Cardiac muscle cell (in vitro differentiated cells and primary cell): Measurements from ENCODE around the gene NBEAL2. TPM values are rescaled to one million over a fixed set of nuclear protein-coding genes. Genes with fewer than 3 reads are reported as not detected.
"Not testable (repeated sequence)": the region's sequence is repeated elsewhere in the genome, so short reads cannot be mapped to it uniquely, and the experiment has no call there.

ENCODE experiments used
- DNase-seq, 2 donors: peaks; one replicate each; pipeline versions ENCODE4 v3.0.0 to v3.0.0-alpha.2; 2010 to 2017; ENCODE audit warnings: low read depth in 1 of 2, low spot score in 1 of 2
- H3K27ac ChIP-seq: fragments of 200-600 bp; sonication (generic); 2 replicates; pipeline ENCODE4 v1.5.1; 2016
- H3K27me3 ChIP-seq: fragments of 200-600 bp; sonication (generic); 2 replicates; pipeline ENCODE4 v1.6.0; 2016; ENCODE audit warnings: control low read depth
- H3K36me3 ChIP-seq: fragments of 200-600 bp; sonication (generic); 2 replicates; pipeline ENCODE4 v1.5.1; 2016; ENCODE audit warnings: control low read depth
- H3K4me1 ChIP-seq: fragments of 200-600 bp; sonication (generic); 2 replicates; pipeline ENCODE4 v1.8.1; 2017; ENCODE audit warnings: low read depth, mild to moderate bottlenecking, mixed run types
- H3K4me3 ChIP-seq: fragments of 200-600 bp; sonication (generic); 2 replicates; pipeline ENCODE4 v1.5.1; 2016; ENCODE audit warnings: mild to moderate bottlenecking
- H3K9me3 ChIP-seq: fragments of 200-600 bp; sonication (generic); 2 replicates; pipeline ENCODE4 v1.5.1; 2017; ENCODE audit warnings: low read depth, mild to moderate bottlenecking, control low read depth
- polyA plus RNA-seq: library from polyadenylated mRNA; unstranded; fragments of >200 nt; fragmentation: Nextera tagmentation; extraction: Ambion mirVana; gene quantifications from 2 replicates; pipeline ENCODE4 v1.2.1, GENCODE V29; 2016
- total RNA-seq: library from RNA; depleted of rRNA; stranded (reverse); fragments of >200 nt; gene quantifications from 2 replicates; pipeline ENCODE4 v1.2.3, GENCODE V29; 2016
- TF ChIP-seq, protein P1 (sequence below): IDR thresholded peaks from 2 replicates; pipeline ENCODE4 v1.5.1; 2012; ENCODE audit warnings: low read depth, mild to moderate bottlenecking, low read length

The NBEAL2 gene
- total and polyA plus RNA-seq, 2 experiments from 2014 or later: 8.3 to 10.6 TPM

DNA sequence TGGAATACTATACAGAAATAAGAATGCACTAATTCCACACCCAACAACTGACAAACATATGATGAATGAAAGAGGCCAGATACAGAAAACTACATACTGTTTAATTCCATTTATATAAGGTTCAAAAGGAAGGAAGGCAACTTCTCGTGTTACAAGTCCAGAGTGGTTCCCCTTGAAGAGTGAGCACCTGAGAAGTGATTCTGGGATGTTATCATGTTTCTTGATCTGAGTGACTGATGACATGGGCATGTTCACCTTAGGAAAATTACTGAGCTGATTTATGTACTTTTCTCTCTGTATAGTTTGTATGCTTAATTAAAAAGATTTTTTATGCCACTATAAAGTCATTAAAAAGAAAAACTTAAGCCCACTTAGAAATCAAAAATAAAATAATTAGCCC is 16.5 kb upstream of the NBEAL2 start:
- Histone ChIP-seq H3K27me3 (no peaks in the 10 kb centered on the region), H3K4me3 (no peak overlapping the region), H3K36me3 (no peaks in the 10 kb centered on the region), H3K9me3 (no peaks in the 10 kb centered on the region), H3K27ac (no peak overlapping the region), H3K4me1 (peaks cover 30% of the 10 kb centered on the region)
- no peak for DNase-seq
- TF ChIP-seq, protein P1, sequence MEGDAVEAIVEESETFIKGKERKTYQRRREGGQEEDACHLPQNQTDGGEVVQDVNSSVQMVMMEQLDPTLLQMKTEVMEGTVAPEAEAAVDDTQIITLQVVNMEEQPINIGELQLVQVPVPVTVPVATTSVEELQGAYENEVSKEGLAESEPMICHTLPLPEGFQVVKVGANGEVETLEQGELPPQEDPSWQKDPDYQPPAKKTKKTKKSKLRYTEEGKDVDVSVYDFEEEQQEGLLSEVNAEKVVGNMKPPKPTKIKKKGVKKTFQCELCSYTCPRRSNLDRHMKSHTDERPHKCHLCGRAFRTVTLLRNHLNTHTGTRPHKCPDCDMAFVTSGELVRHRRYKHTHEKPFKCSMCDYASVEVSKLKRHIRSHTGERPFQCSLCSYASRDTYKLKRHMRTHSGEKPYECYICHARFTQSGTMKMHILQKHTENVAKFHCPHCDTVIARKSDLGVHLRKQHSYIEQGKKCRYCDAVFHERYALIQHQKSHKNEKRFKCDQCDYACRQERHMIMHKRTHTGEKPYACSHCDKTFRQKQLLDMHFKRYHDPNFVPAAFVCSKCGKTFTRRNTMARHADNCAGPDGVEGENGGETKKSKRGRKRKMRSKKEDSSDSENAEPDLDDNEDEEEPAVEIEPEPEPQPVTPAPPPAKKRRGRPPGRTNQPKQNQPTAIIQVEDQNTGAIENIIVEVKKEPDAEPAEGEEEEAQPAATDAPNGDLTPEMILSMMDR: no peak

DNA sequence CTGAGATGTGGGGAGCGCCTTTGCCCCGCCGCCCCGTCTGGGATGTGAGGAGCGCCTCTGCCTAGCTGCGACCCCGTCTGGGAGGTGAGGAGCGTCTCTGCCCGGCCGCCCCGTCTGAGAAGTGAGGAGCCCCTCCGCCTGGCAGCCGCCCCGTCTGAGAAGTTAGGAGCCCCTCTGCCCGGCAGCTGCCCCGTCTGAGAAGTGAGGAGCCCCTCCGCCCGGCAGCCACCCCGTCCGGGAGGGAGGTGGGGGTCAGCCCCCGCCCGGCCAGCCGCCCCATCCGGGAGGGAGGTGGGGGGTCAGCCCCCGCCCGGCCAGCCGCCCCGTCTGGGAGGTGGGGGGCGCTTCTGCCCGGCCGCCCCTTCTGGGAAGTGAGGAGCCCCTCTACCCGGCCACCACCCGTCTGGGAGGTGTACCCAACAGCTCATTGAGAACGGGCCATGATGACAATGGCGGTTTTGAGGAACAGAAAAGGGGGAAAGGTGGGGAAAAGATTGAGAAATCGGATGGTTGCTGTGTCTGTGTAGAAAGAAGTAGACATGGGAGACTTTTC is 15.4 kb upstream of the NBEAL2 start:
- H3K9me3 ChIP-seq, H3K36me3 ChIP-seq, H3K27ac ChIP-seq, H3K27me3 ChIP-seq, DNase-seq, H3K4me3 ChIP-seq: not testable (repeated sequence)
- H3K4me1 ChIP-seq: peaks cover 24% of the 10 kb centered on the region

DNA sequence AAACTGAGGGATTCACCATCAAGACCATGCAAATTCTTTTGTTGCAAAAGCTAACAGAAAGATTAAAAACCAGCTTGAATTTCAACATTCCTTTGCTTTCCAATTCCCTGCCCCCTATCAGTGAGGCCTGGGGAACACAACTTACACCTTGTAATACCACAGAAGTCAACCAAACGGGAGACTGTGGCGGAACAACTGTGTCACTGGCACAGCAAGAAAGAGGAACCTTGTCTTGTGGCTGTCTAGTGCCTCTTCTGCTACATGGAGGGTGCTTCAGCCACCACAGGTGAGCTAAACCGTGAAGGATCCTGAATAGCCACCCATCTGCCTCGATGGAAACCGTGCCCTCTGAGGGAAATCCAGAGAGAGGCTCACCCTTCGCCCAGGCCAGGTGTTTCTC is 14.3 kb upstream of the NBEAL2 start:
- peaks cover 21% of the 10 kb centered on the region for H3K4me1 ChIP-seq
- peak overlapping the region; percentile 13 for H3K27ac ChIP-seq
- TF ChIP-seq, protein P1: no peak
- no peaks in the 10 kb centered on the region for H3K27me3 ChIP-seq
- no peak overlapping the region for H3K4me3 ChIP-seq
- no peaks in the 10 kb centered on the region for H3K36me3 ChIP-seq
- no peaks in the 10 kb centered on the region for H3K9me3 ChIP-seq
- DNase-seq: no peak

DNA sequence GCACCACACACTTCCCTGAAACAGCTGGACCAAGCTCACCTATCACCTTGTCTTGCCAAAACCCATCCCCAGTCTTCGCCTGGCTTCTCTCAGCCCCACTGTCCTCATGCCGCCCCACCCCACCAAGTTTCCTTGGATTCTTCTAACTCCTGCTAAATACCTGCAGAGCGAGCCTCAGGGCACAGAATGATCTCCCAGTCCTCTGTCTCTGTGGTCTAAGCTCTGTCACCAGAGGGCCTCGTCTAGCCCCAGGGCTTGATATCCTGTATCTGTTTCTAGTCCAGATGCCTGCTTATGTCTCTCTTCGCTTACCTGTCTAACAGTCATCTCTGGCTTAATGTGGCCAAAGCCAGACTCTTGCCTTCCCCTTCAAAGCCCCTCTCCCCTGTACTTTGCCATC is 12.7 kb upstream of the NBEAL2 start:
- Histone ChIP-seq H3K36me3 (no peaks in the 10 kb centered on the region), H3K4me3 (no peak overlapping the region), H3K27me3 (no peaks in the 10 kb centered on the region), H3K4me1 (peaks cover 16% of the 10 kb centered on the region), H3K27ac (no peak overlapping the region), H3K9me3 (no peaks in the 10 kb centered on the region)
- no peak for DNase-seq
- TF ChIP-seq, protein P1: no peak

DNA sequence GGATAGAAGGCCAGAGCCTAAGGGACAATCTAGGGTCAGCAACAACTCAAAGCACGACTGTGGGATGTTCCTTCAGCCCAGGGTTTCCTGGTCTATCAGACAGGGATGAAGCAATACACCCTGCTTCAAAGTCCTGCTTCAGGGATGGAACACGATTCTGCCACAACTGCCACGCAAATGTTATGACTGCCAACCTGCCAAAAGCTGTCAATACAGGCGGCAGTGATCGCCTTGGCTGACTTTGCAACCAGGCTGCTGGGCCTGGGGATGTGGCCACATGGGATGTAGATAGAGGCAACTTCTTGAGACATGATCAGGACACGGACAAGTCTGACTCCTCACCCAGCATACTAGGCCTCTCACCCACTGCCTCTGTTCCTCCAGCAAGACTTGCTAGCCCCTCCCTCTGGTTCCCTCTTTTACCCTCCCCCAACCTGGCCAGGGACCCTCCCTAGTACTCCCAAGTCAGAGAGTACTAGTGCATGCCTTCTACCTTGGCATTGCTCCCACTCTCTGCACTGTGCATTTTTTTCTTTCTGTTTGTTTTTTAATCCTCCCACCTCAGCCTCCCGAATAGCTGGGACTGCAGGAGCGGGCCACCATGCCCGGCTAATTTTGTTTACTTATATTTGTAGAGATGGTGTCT is 10.6 kb upstream of the NBEAL2 start:
- no peak overlapping the region for H3K27ac ChIP-seq
- no peaks in the 10 kb centered on the region for H3K27me3 ChIP-seq
- no peak overlapping the region for H3K4me3 ChIP-seq
- no peak for DNase-seq
- TF ChIP-seq, protein P1: no peak
- no peaks in the 10 kb centered on the region for H3K9me3 ChIP-seq
- H3K4me1 ChIP-seq: peaks cover 19% of the 10 kb centered on the region
- H3K36me3 ChIP-seq: no peaks in the 10 kb centered on the region

DNA sequence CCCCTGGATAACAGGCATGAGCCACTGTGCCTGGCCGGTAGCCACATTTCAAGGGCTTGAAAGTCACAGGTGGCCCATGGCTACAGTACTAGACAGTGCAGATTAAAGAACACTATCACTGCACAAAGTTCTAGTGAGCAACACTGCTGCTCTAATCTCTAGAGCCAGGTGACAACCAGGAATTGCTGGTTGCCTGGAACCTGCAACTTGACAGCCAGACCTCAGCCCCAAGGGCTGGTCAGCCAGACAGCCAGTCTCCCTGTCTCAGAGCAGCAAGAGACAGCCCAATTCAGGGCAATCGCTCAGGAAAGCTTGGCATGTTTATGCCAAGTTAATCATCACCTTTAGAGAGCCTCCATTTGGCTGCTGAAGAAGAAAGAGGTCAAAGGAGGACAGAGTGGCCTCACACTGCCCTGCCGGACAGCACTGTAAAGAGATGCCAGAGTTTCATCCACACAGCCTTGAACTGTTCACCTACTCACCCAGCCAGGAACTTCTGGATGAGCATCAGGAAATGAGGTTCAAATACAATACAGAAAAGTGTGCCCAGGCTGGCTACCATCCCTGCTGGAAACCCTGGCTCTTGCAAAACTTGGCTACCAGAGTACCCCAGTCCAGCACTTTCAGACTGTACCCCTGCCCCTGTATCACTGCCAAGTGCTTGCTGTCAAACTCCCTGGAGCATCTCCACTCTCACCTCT is 8.9 kb upstream of the NBEAL2 start:
- Histone ChIP-seq H3K4me1 (peaks cover 15% of the 10 kb centered on the region), H3K9me3 (no peaks in the 10 kb centered on the region), H3K36me3 (no peaks in the 10 kb centered on the region), H3K4me3 (no peak overlapping the region), H3K27me3 (no peaks in the 10 kb centered on the region), H3K27ac (peak overlapping the region; percentile 67)
- TF ChIP-seq, protein P1: no peak
- DNase-seq: peak in 1 of 2 donors; percentile 35
